ENCODE measurements around the gene PLA1A.
A peak's percentile ranks its signal among the peaks of the same experiment; 100 is the strongest.
"Not testable (repeated sequence)": the region's sequence is repeated elsewhere in the genome, so short reads cannot be mapped to it uniquely, and the experiment has no call there.

The PLA1A gene

DNA sequence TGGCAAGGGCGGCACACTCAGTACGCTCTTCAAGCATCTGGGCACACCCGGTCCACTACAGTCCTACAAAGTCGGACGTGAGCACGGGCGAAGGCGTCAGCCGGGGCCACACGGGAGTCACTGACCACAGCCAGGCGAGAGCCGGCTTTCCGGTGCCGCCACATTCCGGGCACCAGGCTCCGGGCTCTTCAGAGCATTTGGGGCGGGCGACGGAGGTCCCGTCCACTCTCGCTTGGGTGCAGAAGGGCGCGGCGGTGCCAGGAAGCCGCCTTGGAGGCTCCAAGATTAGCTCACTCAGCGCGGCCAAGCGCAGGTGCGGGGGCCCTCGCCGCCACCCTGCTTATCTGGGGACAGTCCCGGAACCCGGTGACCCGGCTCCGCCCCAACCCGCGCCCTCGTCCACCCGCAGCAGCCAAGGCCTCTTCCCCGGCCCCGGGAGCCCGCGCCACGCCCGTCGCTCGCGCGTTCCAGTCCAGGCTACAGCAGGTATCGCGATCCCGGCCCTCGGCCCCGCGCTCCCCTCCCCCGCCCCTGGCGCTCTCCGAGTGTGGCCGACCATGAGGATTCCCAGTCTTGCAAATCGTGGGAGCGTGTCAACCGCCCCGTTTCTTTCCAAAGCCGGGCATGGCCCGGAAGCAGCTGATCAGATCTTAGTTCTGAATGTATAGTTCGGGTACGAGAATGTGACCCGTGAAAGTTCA is 18.2 kb upstream of the PLA1A start, which contains the start of gene ADPRH:
Gene ADPRH, plus strand, starts transcription at position 127 of the 701 bp plus-strand sequence. CDS start 2,678 bp downstream, outside the sequence.
- FAIRE-seq = peak; percentile 46
- peak; percentile 92 for DNase-seq (ENCODE audit: low spot score)

DNA sequence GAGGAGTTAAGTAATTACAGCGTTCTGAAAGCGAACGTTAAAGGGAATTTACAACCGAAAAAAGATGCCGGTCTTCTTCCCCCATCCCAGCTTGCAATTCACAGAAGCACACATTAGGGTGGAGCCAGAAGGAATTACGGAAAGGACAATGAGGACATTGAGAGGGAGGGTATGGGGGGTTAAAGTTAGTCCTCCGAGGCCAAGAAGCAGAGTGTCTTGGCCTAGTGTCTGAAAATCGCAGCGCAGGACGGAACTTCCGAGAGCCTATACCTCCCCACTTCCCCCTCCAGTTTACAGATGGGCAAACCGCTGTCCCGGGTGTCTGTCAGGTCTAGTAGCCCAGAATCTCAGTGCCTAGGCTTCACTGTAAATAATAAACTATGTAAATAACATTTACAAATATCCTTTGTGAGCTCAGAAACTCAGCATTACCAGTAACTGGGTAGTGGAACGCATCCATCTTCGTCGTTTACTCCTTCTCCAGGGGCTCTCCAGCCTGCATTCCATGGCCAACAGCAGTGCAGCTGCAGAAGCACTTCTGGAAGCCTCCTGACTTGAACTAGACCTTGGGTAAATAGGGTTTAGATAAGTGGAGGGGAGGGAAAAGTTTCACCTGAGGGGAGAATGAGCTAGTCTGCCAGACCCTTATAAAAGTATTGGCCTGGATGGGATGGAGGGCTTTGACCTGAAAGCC is 17.5 kb upstream of the PLA1A start:
- DNase-seq (ENCODE audit: low spot score) = no peak
- FAIRE-seq = no peak

DNA sequence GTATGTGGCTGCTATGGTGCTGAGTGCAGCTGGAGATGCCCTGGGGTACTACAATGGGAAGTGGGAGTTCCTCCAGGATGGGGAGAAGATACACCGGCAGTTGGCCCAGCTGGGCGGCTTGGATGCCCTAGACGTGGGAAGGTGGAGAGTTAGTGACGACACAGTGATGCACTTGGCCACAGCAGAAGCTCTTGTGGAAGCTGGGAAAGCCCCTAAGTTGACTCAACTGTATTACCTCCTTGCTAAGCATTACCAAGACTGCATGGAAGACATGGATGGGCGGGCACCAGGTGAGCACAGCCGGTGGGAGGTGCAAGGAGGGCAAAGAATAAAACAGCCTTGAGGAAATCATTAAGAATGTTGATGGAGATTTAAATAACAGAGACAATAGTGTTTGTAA is 15.5 kb upstream of the PLA1A start:
- DNase-seq (ENCODE audit: low spot score) (no peak), FAIRE-seq (no peak)

DNA sequence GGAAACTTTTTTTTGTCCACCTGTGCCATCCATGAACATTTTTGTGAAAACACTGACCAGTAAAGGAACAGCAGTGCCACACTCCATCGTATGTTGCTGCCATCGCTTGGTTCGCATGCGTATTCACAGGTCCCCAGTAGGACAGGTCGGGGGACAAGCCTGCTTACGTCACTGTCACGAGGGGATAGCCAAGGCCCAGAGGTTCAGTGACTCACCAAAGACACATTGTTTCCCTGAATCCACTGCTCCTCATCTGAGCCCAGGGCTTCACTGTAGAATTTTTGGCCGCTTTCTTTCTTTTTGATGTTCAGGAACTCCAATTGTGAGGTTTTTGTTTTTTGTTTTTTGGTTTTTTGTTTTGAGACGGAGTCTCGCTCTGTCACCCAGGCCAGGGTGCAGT is 12.5 kb upstream of the PLA1A start:
- DNase-seq (ENCODE audit: low spot score) (no peak), FAIRE-seq (peak; percentile 50)

DNA sequence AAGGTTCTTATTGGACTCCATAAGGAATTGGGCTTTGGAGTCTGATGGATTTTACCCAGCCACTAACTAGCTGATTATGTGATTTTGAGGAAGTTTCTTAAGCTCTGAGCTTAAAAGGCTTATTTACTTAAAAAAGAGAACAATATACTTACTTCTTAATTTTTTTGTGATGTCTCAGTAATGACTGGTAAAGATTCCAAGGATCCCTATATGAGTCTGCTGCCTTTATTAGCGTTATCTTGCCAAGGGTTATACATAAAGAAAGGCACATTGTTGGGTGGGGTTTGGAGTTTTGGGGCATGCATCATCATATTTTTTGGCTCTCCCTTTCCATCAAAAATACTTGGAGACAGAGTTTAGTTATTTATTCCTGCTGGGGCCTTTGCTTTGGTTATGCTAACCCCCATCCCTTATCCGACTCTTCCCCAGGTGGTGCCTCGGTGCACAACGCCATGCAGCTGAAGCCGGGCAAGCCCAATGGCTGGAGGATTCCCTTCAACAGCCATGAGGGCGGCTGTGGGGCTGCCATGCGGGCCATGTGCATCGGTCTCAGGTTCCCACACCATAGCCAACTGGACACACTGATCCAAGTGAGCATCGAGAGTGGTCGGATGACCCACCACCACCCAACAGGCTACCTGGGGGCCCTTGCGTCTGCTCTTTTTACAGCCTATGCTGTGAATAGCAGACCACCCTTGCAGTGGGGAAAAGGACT is 11.7 kb upstream of the PLA1A start:
- DNase-seq (ENCODE audit: low spot score) = no peak
- FAIRE-seq = no peak

DNA sequence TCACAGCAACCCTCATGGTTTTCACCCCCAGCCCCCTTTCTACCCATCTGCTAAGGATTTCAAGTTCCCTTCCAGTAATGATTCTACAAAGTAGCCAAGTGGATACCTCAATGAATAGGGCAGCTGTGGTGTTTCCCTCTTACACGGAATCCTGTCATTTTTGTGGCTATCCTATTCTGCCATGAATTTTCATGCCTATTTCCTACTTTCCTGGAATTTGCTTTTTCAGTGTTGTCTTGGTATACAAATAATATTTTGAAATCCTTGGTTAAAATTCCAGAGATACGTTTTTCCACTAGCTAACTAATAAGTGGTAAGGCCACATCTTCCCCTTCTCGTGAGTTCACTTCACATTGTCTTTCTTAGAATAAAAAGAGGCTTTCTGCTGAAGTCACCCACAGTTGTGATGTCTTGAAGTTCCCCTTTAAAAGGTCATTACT is 10.9 kb upstream of the PLA1A start:
- no peak for FAIRE-seq
- DNase-seq (ENCODE audit: low spot score) = no peak

DNA sequence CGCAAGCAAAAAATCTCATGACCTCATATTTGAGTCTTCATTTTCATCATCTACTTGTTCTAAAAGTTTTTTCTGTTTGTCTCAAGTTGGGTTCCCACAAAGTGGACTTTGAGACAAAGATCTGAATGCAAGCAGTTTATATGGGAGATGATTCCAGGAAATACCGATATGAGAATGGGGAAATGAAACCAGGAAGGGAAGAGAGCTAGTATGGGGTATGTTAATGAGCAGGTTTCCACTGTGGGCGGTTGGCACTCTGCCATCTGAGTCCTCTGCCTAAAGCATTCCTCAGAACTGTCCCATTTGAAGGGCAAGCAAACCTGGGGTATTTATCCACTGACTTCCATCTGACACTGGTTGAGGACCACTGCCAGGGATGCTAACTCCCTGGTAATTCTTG is 9.6 kb upstream of the PLA1A start:
- no peak for FAIRE-seq
- no peak for DNase-seq (ENCODE audit: low spot score)

DNA sequence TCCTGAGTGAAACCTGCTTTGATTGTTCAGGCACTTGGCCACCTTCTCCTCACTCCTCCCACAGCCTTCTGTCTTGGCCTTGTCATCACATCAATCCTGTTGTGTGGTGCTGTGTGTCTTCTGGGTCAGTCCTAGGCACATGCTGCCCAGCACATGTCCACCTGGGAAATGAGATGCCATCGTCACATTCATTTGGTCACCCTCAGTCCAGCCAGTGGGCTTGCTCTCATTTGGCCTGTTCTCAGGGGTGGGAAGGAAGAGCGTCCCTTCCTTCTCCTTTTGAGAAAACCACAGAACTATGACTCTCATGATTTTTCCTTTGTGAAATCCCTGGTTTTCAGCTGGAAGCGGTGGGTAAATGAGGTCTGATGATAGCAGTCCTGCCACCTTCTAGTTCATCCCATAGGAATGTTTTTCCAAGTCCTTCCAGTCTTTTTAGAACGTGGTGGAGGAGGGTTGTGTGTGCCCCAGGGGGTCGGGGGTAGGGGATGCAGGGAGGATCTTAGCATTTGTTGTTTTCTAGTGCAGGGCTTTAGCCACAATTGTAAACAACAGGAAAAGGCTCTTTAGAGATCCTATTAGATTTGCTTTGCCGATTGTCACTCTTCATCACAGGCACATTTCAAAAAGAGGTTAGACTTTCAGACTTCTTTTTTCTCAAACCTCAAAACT is 8.4 kb upstream of the PLA1A start:
- DNase-seq (ENCODE audit: low spot score) (no peak), FAIRE-seq (no peak)

DNA sequence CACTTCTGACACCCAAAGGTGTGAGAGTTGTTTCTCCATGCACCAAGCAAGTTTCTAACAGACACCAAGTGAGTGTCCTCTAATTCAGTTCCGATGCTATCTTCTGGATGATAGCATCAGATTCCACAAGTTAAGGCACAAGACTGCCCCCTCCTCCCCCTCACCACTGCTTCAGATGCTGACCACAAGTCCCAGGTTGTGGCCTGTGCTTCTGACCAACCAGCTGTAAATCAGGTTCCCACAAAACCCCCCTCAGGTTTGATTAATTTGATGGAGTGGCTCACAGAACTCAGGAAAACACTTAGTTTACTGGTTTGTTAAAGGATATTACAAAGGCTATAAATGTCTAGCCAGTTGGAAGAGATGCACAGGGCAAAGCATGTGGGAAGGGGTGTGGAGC is 7.0 kb upstream of the PLA1A start:
- DNase-seq (ENCODE audit: low spot score) = no peak
- peak; percentile 42 for FAIRE-seq

DNA sequence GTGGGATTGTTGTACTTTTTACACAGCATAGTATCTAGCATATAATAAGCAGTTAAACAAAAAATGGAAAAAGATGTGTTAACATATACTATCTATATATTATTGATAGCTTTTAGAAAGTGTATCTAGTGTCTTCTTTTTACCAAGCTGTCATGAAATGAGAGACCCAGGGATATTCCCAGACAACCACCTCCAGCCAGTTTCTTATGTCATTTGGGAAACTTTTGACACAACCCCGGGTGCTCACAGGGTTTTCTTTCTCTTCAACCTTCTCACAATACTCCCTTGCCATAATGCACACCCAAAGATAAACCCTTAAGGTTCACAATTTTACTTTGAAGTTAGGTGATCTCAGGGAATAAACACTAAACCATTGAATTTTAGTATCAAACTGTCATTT is 4.8 kb upstream of the PLA1A start:
- no peak for FAIRE-seq

DNA sequence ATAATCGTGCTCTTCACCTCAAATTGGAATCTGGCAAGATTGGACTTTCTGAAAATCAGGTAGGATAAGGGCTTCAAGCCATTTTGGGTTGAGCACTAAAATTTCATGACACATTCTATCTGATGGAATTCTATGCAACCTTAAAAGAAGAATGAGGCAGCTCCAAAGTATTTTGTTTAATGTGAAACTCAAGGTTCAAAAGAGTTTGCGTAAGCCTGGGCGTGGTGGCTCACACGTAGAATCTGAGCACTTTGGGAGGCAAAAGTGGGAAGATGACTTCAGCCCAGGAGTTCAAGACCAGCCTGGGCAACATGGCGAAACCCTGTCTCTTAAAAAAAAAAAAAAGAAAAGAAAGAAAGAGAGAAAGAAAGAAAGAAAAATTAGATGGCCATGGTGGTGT is 3.6 kb upstream of the PLA1A start:
- FAIRE-seq = no peak

More for the DNA sequence above, 4.8 kb upstream of the PLA1A start:
- no peak for DNase-seq (ENCODE audit: low spot score)

DNA sequence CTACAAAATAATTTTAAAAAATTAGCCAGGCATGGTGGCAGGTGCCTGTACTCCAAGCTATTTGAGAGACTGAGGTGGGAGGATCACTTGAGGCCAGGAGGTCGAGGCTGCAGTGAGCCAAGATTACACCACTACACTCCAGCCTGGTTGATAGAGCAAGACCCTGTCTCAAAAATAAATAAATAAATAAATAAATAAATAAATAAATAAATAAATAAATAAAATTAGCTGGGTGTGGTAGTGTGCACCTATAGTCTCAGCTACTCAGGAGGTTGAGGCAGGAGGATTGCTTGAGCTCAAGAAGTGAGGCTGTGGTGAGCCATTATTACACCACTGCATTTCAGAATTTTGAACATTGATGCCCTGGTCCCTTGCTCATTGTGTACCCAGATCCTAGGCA is 2.8 kb upstream of the PLA1A start:
- not testable (repeated sequence) for FAIRE-seq; DNase-seq (ENCODE audit: low spot score)

More for the DNA sequence above, 3.6 kb upstream of the PLA1A start:
- no peak for DNase-seq (ENCODE audit: low spot score)

DNA sequence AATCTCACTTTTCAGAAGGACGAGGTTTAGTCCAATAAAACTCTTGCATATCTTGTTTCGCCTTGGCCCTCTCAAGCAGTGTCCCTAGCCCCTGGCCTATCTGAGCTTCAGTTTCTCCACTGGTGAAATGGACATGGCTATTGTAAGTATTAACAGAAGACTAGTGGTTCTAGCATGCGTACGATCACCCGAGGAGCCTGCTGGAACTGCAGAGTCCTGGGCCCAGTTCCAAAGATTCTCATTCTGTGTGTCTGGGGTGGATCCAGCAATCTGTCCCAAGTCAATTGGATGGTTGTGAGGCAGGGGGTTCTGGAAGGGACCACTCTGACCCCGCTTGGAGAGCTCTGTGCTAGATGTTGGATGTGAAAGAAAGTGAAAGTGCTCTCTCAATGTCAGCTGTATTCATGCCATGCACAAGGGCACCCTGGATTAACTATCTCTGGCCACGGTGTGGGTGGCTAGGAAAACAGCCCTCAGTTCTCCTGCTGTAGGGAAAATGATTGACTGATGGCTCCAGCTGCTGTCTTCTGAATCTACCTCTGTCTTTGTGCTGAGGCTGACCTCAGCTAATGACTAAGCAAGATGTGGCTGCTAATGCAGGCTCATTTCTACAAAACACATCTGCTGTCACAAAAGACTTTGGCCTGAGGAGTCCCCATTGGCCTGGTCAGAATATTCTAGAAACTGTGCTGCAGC is 1.9 kb upstream of the PLA1A start:
- DNase-seq (ENCODE audit: low spot score) (no peak), FAIRE-seq (no peak)

DNA sequence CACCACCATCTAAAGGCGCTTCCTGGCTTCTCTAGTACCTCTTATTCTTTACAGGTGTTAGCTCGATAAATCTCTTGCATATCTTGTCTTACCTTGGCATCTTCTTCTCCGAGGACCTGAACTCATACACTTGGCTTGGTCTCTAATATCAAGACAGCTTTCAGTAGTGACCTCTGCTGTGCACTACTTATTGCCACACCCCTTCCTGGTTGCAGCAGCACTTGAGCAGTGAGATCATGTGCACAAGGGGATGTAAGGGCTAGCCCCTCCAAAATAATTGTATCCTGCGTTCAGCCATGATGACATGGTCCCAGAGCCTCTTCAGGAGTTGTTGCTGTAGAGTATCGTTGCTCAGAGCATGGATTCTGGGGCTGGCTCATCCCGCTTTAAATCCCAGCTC is 1.3 kb upstream of the PLA1A start:
- DNase-seq (ENCODE audit: low spot score) (no peak), FAIRE-seq (peak; percentile 42)

DNA sequence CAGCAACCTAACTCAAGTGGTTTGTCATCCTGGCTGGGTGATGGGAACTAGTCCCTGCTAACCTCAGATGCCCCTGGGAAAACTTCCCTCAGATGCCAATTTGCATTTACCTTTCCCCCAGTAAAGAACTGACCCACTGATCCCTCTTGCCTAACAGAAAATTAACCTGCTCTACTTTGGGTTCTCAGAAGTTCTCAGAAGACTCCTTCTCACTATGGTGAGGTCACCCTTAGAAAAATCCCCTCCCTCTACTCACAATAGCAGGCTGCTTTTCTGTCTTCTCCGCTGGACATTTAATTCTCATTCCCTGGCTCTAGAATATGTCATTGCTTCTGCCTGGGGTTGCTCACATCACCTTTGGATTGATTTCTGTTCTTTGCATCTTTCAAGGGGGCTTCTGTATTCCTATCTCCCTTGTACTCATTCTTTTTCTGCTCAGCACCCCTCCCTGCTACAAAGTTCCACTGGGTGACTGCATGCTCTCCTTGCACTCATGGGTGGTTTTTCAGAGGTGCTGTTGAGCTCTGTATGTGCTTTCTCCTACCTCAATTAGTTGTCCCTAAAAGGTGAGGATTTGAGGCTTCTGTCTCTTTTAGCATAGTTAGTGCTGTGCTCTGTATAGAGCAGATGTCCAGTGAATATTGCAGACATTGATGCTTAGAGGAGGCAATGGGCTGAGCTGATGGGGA is 869 bp downstream of the PLA1A start:
- DNase-seq (ENCODE audit: low spot score) (no peak), FAIRE-seq (no peak)

DNA sequence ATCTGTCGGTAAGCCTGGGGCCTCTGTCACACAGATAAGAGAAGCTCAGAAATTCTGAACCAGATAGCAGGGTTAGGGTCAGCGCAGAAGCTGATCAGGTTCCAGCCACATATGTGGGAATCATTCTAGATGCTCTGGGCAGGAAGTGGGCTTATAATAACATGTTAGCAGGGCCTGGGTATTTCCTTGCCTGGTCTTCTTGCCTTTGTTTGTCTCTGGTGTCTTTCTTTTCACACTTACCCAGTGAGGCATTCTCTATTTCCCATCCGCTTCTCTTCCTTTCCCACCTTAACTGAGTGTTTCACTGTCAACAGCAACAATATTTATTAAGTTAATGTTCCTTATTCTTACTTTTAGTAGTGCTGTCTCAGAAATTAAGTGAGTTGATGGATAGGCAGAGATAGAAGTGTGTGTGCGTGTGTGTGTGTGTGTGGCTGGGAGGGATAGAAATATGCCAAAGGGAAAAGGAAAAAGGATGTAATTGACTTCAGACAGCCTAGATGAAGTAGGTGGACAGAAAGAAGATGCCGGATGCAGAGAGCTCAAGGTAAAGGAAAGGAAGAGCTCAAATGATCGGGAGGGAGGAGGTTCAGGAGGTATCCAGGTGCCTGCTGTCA is 2.0 kb downstream of the PLA1A start:
- FAIRE-seq (no peak), DNase-seq (ENCODE audit: low spot score) (no peak)

DNA sequence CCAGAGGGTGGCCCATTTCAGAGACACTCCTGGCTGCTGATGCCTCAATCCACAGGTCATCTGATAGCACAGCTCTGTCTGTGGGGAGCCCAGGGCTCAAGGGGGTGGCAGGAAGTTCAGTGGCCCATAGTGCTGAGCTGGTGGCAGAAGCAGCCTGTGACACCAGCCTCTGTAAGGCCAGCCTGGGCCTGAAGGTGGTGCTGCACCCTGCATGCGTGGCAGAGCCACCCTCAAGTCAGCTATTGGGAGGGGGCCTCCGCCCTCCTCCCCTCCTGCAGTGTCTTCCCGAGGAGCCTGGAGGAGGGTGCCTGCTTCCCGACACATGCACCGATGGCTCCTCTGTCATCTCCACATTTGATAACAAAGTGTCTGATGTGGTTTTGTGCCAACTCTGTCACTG is 3.0 kb downstream of the PLA1A start:
- FAIRE-seq = no peak
- peak; percentile 25 for DNase-seq (ENCODE audit: low spot score)

DNA sequence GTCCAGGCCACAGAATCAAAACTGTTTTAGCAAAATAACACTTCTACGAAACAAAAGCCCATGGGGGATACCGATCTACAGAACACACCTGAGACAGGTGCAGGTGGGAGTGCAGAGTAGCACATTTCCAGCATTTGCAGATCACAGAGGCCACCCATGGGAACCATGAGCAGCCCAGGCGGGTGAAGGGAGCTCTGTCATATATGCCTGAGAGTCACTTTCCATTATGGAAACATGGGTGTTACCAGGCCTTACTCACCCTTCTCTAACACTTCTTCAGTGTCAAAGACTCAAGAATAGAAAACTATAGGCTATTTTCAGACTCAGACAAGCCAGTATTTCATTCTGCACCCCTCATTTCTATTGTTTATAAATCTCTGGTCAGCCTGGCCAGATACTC is 3.5 kb downstream of the PLA1A start:
- DNase-seq (ENCODE audit: low spot score) (no peak), FAIRE-seq (no peak)

DNA sequence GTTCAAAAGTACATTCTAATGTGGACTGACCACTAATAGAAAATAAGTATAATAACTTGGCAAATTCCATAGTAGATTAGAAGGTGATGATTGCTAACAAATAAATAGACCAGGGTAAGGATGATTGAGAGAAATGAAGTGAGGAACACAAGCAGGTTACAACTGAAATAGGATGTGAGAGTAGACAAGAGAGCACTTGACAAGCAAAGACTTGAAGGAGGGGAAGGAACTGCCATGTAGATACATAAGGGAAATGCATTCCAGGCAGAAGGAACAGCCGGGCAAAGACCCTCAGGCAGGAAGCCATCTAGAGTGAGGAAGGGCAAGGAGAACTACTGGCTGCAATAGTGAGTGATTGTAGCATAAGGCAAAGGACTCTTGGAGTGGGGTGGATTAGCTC is 5.0 kb downstream of the PLA1A start:
- no peak for FAIRE-seq

DNA sequence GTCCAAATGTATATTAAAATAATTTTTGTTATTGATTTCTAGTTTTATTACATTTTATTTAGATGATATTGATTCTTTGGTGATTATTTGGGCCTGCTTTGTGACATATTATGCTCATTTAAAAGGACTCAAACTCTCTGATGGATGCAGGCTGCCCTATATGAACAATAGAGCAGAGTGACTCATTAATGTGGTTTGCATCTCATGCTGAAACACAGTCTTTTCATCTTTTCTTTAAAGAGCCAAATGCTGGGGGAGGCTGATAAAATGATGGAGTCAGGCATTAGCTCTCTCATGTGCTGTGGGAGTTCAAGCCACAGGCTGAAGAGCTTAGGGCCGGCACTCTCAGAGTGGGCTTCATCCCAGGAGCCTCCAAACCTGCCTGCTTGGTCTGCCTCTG is 7.2 kb downstream of the PLA1A start:
- FAIRE-seq (no peak), DNase-seq (ENCODE audit: low spot score) (peak; percentile 65)

More for the DNA sequence above, 5.0 kb downstream of the PLA1A start:
- no peak for DNase-seq (ENCODE audit: low spot score)

Data from urothelium cell line (cell line).